Fibroblast of lung (primary cell): ENCODE results near the gene MICOS13.

Experiments
- EZH2 ChIP-seq: IDR thresholded peaks from 2 replicates; pipeline ENCODE4 v1.5.1; 2012; ENCODE audit warnings: low read length, control low read depth, mild to moderate bottlenecking; ENCODE audit errors: missing control alignments
- TF ChIP-seq, protein P1 (sequence below), 2 donors: IDR thresholded peaks in 1 of 2; conservative IDR thresholded peaks in 1 of 2; 1 replicate in 1 of 2; 2 replicates in 1 of 2; pipeline ENCODE4 v1.5.1; 2011 to 2012; ENCODE audit warnings: low read length in 2 of 2, control low read depth in 1 of 2, inconsistent platforms in 1 of 2, low read depth in 1 of 2, mild to moderate bottlenecking in 1 of 2

- TF ChIP-seq, protein P1, sequence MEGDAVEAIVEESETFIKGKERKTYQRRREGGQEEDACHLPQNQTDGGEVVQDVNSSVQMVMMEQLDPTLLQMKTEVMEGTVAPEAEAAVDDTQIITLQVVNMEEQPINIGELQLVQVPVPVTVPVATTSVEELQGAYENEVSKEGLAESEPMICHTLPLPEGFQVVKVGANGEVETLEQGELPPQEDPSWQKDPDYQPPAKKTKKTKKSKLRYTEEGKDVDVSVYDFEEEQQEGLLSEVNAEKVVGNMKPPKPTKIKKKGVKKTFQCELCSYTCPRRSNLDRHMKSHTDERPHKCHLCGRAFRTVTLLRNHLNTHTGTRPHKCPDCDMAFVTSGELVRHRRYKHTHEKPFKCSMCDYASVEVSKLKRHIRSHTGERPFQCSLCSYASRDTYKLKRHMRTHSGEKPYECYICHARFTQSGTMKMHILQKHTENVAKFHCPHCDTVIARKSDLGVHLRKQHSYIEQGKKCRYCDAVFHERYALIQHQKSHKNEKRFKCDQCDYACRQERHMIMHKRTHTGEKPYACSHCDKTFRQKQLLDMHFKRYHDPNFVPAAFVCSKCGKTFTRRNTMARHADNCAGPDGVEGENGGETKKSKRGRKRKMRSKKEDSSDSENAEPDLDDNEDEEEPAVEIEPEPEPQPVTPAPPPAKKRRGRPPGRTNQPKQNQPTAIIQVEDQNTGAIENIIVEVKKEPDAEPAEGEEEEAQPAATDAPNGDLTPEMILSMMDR (conservative IDR thresholded peaks at IDR 0.05 in 1 of 2, IDR thresholded peaks at IDR 0.05 in 1 of 2; ENCODE audit: low read depth in 1 of 2, low read length in 2 of 2): no peak
- TF ChIP-seq EZH2: no peak
Measured at GRCh38 chr19:5687360-5688198, 7.3 kb upstream of the MICOS13 start.
